Measurements from ENCODE around the gene MEGF8. TPM values are rescaled to one million over a fixed set of nuclear protein-coding genes. Genes with fewer than 3 reads are reported as not detected.

The MEGF8 gene
- total and polyA plus RNA-seq, 9 of the 15 experiments (the other 6 are each of a cell fraction or from before 2014, with no cell fraction given) = 0.28 to 13.1 (median 3.0) TPM

DNA sequence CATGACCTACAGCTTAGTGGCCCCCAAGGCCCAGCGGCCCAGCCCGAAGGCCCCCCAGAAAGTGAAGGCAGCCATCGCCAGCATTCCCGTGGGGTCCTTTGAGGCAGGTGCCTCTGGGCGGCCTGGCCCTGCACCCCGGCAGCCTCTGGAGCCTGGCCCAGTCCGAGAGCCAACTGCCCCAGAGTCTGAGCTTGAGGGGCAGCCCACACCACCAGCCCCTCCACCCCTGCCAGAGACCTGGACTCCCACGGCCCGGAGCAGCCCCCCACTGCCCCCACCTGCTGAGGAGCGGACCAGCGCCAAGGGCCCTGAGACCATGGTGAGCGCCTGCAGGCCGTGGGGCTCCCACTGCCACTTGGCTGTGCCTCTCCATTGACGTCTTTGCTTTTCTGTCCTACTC is 32.5 kb upstream of the MEGF8 start:
- Histone ChIP-seq H3K27ac (ENCODE audit: extremely low read depth, low read depth, low read length) (no peak overlapping the region), H3K79me2 (ENCODE audit: control insufficient read depth, insufficient read depth, low read length) (no peaks in the 10 kb centered on the region), H3K4me3 (no peak overlapping the region), H3K9me1 (ENCODE audit: control insufficient read depth, insufficient read depth, low read length) (no peaks in the 10 kb centered on the region), H3K9me3 (replicated peaks; ENCODE audit: control insufficient read depth, insufficient read depth, low read depth, low read length) (no peaks in the 10 kb centered on the region), H3K9ac (ENCODE audit: insufficient read depth in 1 of 2, low read depth in 2 of 2, low read length in 2 of 2) (peak overlapping the region in 1 of 2 experiments; percentile 9; a peak in 1 of 4 replicates), H3K4me2 (ENCODE audit: insufficient read depth, low read length) (no peak overlapping the region), H3K27me3 (ENCODE audit: control insufficient read depth in 2 of 2, insufficient read depth in 2 of 2, low read length in 2 of 2) (no peaks in the 10 kb centered on the region), H4K20me1 (replicated peaks; ENCODE audit: control insufficient read depth, insufficient read depth, low read length) (peaks cover 7% of the 10 kb centered on the region; the same call in 1 of the 2 replicates), H3K4me1 (replicated peaks in 1 of 2; ENCODE audit: control insufficient read depth in 2 of 2, insufficient read depth in 2 of 2, low read length in 2 of 2) (peaks cover 0 to 71% of the 10 kb centered on the region in 2 experiments; a peak in 3 of 5 replicates), H3K36me3 (ENCODE audit: control insufficient read depth, insufficient read depth, low read length) (peaks cover 91% of the 10 kb centered on the region; the same call in 2 of the 3 replicates), H2AFZ (ENCODE audit: low read depth, low read length) (no peak overlapping the region)
- in situ Hi-C loops (cut with MboI) (no loop called here), intact Hi-C loops (cut with micrococcal nuclease) (no loop called here)
- ATAC-seq (no peak), FAIRE-seq (no peak), DNase-seq (ENCODE audit: extremely low read depth in 1 of 4, low spot score in 3 of 4) (no peak)
- BruUV-seq (replicated peaks) = no TSS peak
- 98% methylated on average over 6 of the region's 14 CpGs for WGBS (ENCODE audit: insufficient coverage, low coverage, missing lambda C conversion rate)
- CTCF ChIA-PET (ENCODE audit: low intra/inter-chr PET ratio) = no interaction called here
- POLR2A ChIA-PET = interaction anchor here (0.6 to 1.2 kb wide), 2 partner anchors 9 to 48 kb away, joined by 3 to 5 read pairs; partner anchors contain the start of genes PAFAH1B3 and PRR19
- TF ChIP-seq POLR3A (IDR thresholded peaks at IDR 0.05; ENCODE audit: borderline replicate concordance, extremely low read depth, insufficient read depth, insufficient read length) = no peak
- no peak for TF ChIP-seq FOXA3 (CRISPR knock-in tag; conservative IDR thresholded peaks at IDR 0.05 in 1 of 2, IDR thresholded peaks at IDR 0.05 in 1 of 2)
- no peak for TF ChIP-seq GABPA (tag; conservative IDR thresholded peaks at IDR 0.05; ENCODE audit: low read depth)
- TF ChIP-seq, protein P1, sequence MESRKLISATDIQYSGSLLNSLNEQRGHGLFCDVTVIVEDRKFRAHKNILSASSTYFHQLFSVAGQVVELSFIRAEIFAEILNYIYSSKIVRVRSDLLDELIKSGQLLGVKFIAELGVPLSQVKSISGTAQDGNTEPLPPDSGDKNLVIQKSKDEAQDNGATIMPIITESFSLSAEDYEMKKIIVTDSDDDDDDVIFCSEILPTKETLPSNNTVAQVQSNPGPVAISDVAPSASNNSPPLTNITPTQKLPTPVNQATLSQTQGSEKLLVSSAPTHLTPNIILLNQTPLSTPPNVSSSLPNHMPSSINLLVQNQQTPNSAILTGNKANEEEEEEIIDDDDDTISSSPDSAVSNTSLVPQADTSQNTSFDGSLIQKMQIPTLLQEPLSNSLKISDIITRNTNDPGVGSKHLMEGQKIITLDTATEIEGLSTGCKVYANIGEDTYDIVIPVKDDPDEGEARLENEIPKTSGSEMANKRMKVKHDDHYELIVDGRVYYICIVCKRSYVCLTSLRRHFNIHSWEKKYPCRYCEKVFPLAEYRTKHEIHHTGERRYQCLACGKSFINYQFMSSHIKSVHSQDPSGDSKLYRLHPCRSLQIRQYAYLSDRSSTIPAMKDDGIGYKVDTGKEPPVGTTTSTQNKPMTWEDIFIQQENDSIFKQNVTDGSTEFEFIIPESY (CRISPR knock-in tag; IDR thresholded peaks at IDR 0.05) = no peak
- TF ChIP-seq DDX20 (tag; IDR thresholded peaks at IDR 0.05; ENCODE audit: low read depth) = no peak
- no peak for TF ChIP-seq NR2C2 (CRISPR knock-in tag; IDR thresholded peaks at IDR 0.05)
- TF ChIP-seq NR2C2 (tag; IDR thresholded peaks at IDR 0.05) = no peak
- TF ChIP-seq, protein P2, sequence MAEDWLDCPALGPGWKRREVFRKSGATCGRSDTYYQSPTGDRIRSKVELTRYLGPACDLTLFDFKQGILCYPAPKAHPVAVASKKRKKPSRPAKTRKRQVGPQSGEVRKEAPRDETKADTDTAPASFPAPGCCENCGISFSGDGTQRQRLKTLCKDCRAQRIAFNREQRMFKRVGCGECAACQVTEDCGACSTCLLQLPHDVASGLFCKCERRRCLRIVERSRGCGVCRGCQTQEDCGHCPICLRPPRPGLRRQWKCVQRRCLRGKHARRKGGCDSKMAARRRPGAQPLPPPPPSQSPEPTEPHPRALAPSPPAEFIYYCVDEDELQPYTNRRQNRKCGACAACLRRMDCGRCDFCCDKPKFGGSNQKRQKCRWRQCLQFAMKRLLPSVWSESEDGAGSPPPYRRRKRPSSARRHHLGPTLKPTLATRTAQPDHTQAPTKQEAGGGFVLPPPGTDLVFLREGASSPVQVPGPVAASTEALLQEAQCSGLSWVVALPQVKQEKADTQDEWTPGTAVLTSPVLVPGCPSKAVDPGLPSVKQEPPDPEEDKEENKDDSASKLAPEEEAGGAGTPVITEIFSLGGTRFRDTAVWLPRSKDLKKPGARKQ (CRISPR knock-in tag; IDR thresholded peaks at IDR 0.05) = no peak
- TF ChIP-seq, protein P3, sequence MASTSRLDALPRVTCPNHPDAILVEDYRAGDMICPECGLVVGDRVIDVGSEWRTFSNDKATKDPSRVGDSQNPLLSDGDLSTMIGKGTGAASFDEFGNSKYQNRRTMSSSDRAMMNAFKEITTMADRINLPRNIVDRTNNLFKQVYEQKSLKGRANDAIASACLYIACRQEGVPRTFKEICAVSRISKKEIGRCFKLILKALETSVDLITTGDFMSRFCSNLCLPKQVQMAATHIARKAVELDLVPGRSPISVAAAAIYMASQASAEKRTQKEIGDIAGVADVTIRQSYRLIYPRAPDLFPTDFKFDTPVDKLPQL (IDR thresholded peaks at IDR 0.05; ENCODE audit: extremely low read depth, insufficient read length) = no peak
- TF ChIP-seq, protein P4, sequence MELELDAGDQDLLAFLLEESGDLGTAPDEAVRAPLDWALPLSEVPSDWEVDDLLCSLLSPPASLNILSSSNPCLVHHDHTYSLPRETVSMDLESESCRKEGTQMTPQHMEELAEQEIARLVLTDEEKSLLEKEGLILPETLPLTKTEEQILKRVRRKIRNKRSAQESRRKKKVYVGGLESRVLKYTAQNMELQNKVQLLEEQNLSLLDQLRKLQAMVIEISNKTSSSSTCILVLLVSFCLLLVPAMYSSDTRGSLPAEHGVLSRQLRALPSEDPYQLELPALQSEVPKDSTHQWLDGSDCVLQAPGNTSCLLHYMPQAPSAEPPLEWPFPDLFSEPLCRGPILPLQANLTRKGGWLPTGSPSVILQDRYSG (tag; conservative IDR thresholded peaks at IDR 0.05; ENCODE audit: low read depth) = no peak
- TF ChIP-seq SRSF9 (IDR thresholded peaks at IDR 0.05; ENCODE audit: borderline replicate concordance, low read depth, low read length) = no peak
- no peak for TF ChIP-seq DACH1 (IDR thresholded peaks at IDR 0.05; ENCODE audit: partially characterized antibody)

All from K562 (cell line).